H1 (cell line): ENCODE data around the gene IFITM10. TPM values are rescaled to one million over a fixed set of nuclear protein-coding genes. Genes with fewer than 3 reads are reported as not detected.

Experiments
- CTCF ChIA-PET: fragments of 300-600 bp; sonication (Branson Sonifier 250); formaldehyde crosslinking; loops from one replicate; lab custom pipeline; 2021; ENCODE audit not compliant: partially characterized antibody; lab: Charles Lee
- POLR2A ChIA-PET: fragments of 300-600 bp; sonication (Branson Sonifier 250); formaldehyde crosslinking; loops from one replicate; lab custom pipeline; 2021; ENCODE audit warnings: inconsistent platforms; ENCODE audit not compliant: partially characterized antibody; lab: Charles Lee
- DNase-seq, 2 experiments: peaks; one replicate each; pipeline versions ENCODE4 v3.0.0 to v3.0.0-alpha.2; 2010 to 2022; ENCODE audit warnings: low spot score in 2 of 2, low read depth in 1 of 2, mixed read lengths in 1 of 2
- FAIRE-seq: peaks from 2 replicates; lab custom pipeline; 2011; peaks lifted over from hg19 to GRCh38; lab: Jason Lieb, UNC
- H2AFZ ChIP-seq: 2 replicates; pipeline ENCODE4 v1.8.1; 2012; ENCODE audit warnings: low read length, inconsistent platforms
- H2AK5ac ChIP-seq: 2 replicates; pipeline ENCODE4 v1.6.1; 2013; ENCODE audit warnings: low read depth, low read length
- H2BK120ac ChIP-seq: replicated peaks from 2 replicates; pipeline ENCODE3; 2013; ENCODE audit warnings: low read depth, low read length, inconsistent platforms
- H2BK12ac ChIP-seq: 2 replicates; pipeline ENCODE4 v1.6.1; 2013; ENCODE audit warnings: low read depth, low read length
- H2BK15ac ChIP-seq: 2 replicates; pipeline ENCODE4 v1.6.1; 2013; ENCODE audit warnings: low read length
- H2BK20ac ChIP-seq: 2 replicates; pipeline ENCODE4 v1.6.1; 2013; ENCODE audit warnings: low read length
- H2BK5ac ChIP-seq: 2 replicates; pipeline ENCODE4 v1.6.1; 2013; ENCODE audit warnings: low read depth, low read length
- H3K14ac ChIP-seq: 2 replicates; pipeline ENCODE4 v1.6.1; 2013; ENCODE audit warnings: inconsistent platforms; ENCODE audit not compliant: insufficient read length
- H3K18ac ChIP-seq: 2 replicates; pipeline ENCODE4 v1.6.1; 2013; ENCODE audit warnings: low read length; ENCODE audit errors: extremely low read depth
- H3K23ac ChIP-seq: 2 replicates; pipeline ENCODE4 v1.6.1; 2013; ENCODE audit warnings: inconsistent platforms; ENCODE audit not compliant: insufficient read length
- H3K23me2 ChIP-seq: 2 replicates; pipeline ENCODE4 v1.6.1; 2013; ENCODE audit warnings: low read depth, low read length
- H3K27ac ChIP-seq: 2 replicates; pipeline ENCODE4 v1.6.1; 2011; ENCODE audit warnings: low read depth, low read length, inconsistent platforms
- H3K27me3 ChIP-seq, 4 experiments: replicated peaks in 1 of 4; 1 replicate in 1 of 4; 2 replicates in 3 of 4; pipeline versions ENCODE4 v1.6.1 to v1.8.1; 2011 to 2013; ENCODE audit warnings: low read length in 3 of 4, mild to moderate bottlenecking in 3 of 4, inconsistent platforms in 2 of 4, mixed read lengths in 2 of 4, moderate library complexity in 1 of 4; ENCODE audit not compliant: control insufficient read depth in 3 of 4, insufficient read depth in 3 of 4; ENCODE audit errors: extremely low read depth in 1 of 4
- H3K36me3 ChIP-seq, 4 experiments: 2 replicates each; pipeline versions ENCODE4 v1.6.1 to v1.8.1; 2011 to 2013; ENCODE audit warnings: mild to moderate bottlenecking in 4 of 4, low read length in 3 of 4, moderate library complexity in 2 of 4, control low read depth in 1 of 4, inconsistent platforms in 1 of 4; ENCODE audit not compliant: insufficient read depth in 4 of 4, control insufficient read depth in 2 of 4
- H3K4ac ChIP-seq: replicated peaks from 2 replicates; pipeline ENCODE3; 2013; ENCODE audit warnings: low read length, low read depth, mixed read lengths, inconsistent platforms; ENCODE audit not compliant: insufficient read length
- H3K4me1 ChIP-seq, 4 experiments: replicated peaks in 1 of 4; 1 replicate in 1 of 4; 2 replicates in 3 of 4; pipeline versions ENCODE4 v1.6.1 to v1.8.1; 2011 to 2013; ENCODE audit warnings: low read length in 3 of 4, inconsistent platforms in 2 of 4, mixed read lengths in 1 of 4; ENCODE audit not compliant: insufficient read depth in 4 of 4, control insufficient read depth in 3 of 4
- H3K4me2 ChIP-seq, 2 experiments: 2 replicates each; pipeline versions ENCODE4 v1.6.1 to v1.8.1; 2011 to 2013; ENCODE audit warnings: low read depth in 2 of 2, low read length in 2 of 2, control low read depth in 1 of 2, inconsistent platforms in 1 of 2, mild to moderate bottlenecking in 1 of 2; ENCODE audit not compliant: insufficient read depth in 1 of 2
- H3K4me3 ChIP-seq, 4 experiments: fragments of 200-600, 300-600 bp in 1 of 4; sonication (generic), shearing (Covaris generic), sonication (Bioruptor Twin) in 1 of 4; 2 replicates each; pipeline versions ENCODE4 v1.5.1 to v1.8.1; 2011 to 2016; ENCODE audit warnings: low read length in 4 of 4, low read depth in 3 of 4, control low read depth in 2 of 4, inconsistent platforms in 2 of 4, mild to moderate bottlenecking in 2 of 4, mixed read lengths in 1 of 4, moderate library complexity in 1 of 4; ENCODE audit not compliant: insufficient read depth in 2 of 4; ENCODE audit errors: extremely low read depth in 1 of 4
- H3K56ac ChIP-seq: replicated peaks from 2 replicates; pipeline ENCODE3; 2013; ENCODE audit warnings: low read depth, mild to moderate bottlenecking, mixed read lengths, low read length, inconsistent platforms; ENCODE audit not compliant: insufficient read length
- H3K79me1 ChIP-seq: 2 replicates; pipeline ENCODE4 v1.6.1; 2013; ENCODE audit warnings: low read depth, low read length, control low read depth
- H3K79me2 ChIP-seq, 2 experiments: 2 replicates each; pipeline versions ENCODE4 v1.6.1 to v1.8.1; 2012 to 2013; ENCODE audit warnings: low read length in 2 of 2, mild to moderate bottlenecking in 2 of 2, inconsistent platforms in 1 of 2; ENCODE audit not compliant: insufficient read depth in 2 of 2, control insufficient read depth in 1 of 2
- H3K9ac ChIP-seq, 4 experiments: replicated peaks in 1 of 4; 1 replicate in 1 of 4; 2 replicates in 3 of 4; pipeline versions ENCODE4 v1.6.1 to v1.8.1; 2011 to 2013; ENCODE audit warnings: low read depth in 3 of 4, low read length in 3 of 4, control low read depth in 2 of 4, mild to moderate bottlenecking in 2 of 4, moderate library complexity in 2 of 4, inconsistent platforms in 1 of 4; ENCODE audit errors: extremely low read depth in 1 of 4
- H3K9me3 ChIP-seq, 2 experiments: 2 replicates each; pipeline versions ENCODE4 v1.6.1 to v1.8.1; 2012 to 2013; ENCODE audit warnings: mild to moderate bottlenecking in 2 of 2, moderate library complexity in 2 of 2, control low read depth in 1 of 2, inconsistent platforms in 1 of 2, low read depth in 1 of 2, low read length in 1 of 2, mixed read lengths in 1 of 2; ENCODE audit not compliant: insufficient read depth in 2 of 2
- H4K20me1 ChIP-seq, 2 experiments: replicated peaks in 1 of 2; 2 replicates each; pipeline versions ENCODE3 to v1.8.1; 2011 to 2013; ENCODE audit warnings: inconsistent platforms in 2 of 2, low read length in 2 of 2, mild to moderate bottlenecking in 1 of 2; ENCODE audit not compliant: insufficient read depth in 2 of 2, control insufficient read depth in 1 of 2
- H4K5ac ChIP-seq: 2 replicates; pipeline ENCODE4 v1.6.1; 2013; ENCODE audit warnings: low read length, low read depth, mixed read lengths, inconsistent platforms; ENCODE audit not compliant: insufficient read length
- H4K8ac ChIP-seq: 2 replicates; pipeline ENCODE4 v1.8.0; 2013; ENCODE audit warnings: mild to moderate bottlenecking, moderate library complexity, low read length, inconsistent platforms; ENCODE audit not compliant: insufficient read depth; ENCODE audit errors: extremely low read depth
- H4K91ac ChIP-seq: replicated peaks from 2 replicates; pipeline ENCODE3; 2013; ENCODE audit warnings: low read length, mixed read lengths, inconsistent platforms; ENCODE audit not compliant: insufficient read length
- MAX ChIP-seq: IDR thresholded peaks from 2 replicates; pipeline ENCODE4 v1.6.1; 2012; ENCODE audit warnings: inconsistent platforms
- WGBS, 2 experiments: shearing (Covaris generic) in 1 of 2; methylation state at CpG; one replicate each; pipeline versions ENCODE4 v1.1.6 to v1.1.7; 2013 to 2015; ENCODE audit warnings: low lambda C conversion rate in 2 of 2, mixed read lengths in 2 of 2, inconsistent platforms in 1 of 2, low coverage in 1 of 2, missing lambda C conversion rate in 1 of 2; ENCODE audit not compliant: insufficient replicate concordance in 2 of 2, insufficient coverage in 1 of 2, insufficient read length in 1 of 2; ENCODE audit errors: extremely low coverage in 1 of 2, missing lambda C conversion rate in 1 of 2; 5-methylcytosine and 5-hydroxymethylcytosine counted together
- polyA plus RNA-seq, 7 experiments: library from polyadenylated mRNA; depleted of rRNA in 3 of 7; stranded (reverse) in 5 of 7; unstranded in 2 of 7; fragments of >200 nt in 5 of 7; fragments of 200-250 nt in 2 of 7; gene quantifications; 1 replicate in 5 of 7; 2 replicates in 1 of 7; 4 replicates in 1 of 7; pipeline versions ENCODE4 v1.2.1 to v1.2.3, GENCODE V29; 2011 to 2013; ENCODE audit warnings: missing spikeins in 2 of 7, mixed read lengths in 2 of 7
- total RNA-seq: library from RNA; stranded (reverse); fragmentation: NEBNext Ultra II Directional; extraction: Animal tissue kit (Norgen Biotek cat#: 25700); gene quantifications from 2 replicates; pipeline ENCODE4 v1.2.1, GENCODE V29; 2021

Gene IFITM10
- total and polyA plus RNA-seq, 2 of the 8 experiments (the other 6 are each of a cell fraction or from before 2014, with no cell fraction given): 0.08 to 0.22 TPM

GRCh38 chr11:1727096-1727690 is 23.2 kb downstream of the IFITM10 start:
- Histone ChIP-seq H3K9me3 (peaks cover 0 to 2% of the 10 kb centered on the region in 2 experiments; a peak in 1 of 4 replicates), H3K27ac (no peak overlapping the region), H3K9ac (no peak overlapping the region), H3K27me3 (peaks cover 0 to 5% (median 1%) of the 10 kb centered on the region in 4 experiments; a peak in 2 of 7 replicates), H3K4me2 (no peak overlapping the region), H2AK5ac (no peak overlapping the region), H3K23ac (no peak overlapping the region), H4K20me1 (peaks cover 2 to 10% of the 10 kb centered on the region in 2 experiments), H3K14ac (no peak overlapping the region), H4K8ac (no peak overlapping the region), H4K5ac (no peak overlapping the region), H2BK5ac (no peak overlapping the region), H2BK12ac (no peak overlapping the region), H2BK15ac (no peak overlapping the region), H3K56ac (no peak overlapping the region), H2BK120ac (no peak overlapping the region), H3K79me1 (no peaks in the 10 kb centered on the region), H3K4me1 (no peaks in the 10 kb centered on the region), H4K91ac (no peak overlapping the region), H2AFZ (no peak overlapping the region), H3K4ac (no peak overlapping the region), H3K79me2 (peaks cover 0 to 7% of the 10 kb centered on the region in 2 experiments; a peak in 1 of 4 replicates), H3K23me2 (peaks cover 12% of the 10 kb centered on the region), H3K18ac (no peak overlapping the region), H3K4me3 (no peak overlapping the region), H2BK20ac (no peak overlapping the region), H3K36me3 (peaks cover 0 to 4% (median 0%) of the 10 kb centered on the region in 4 experiments; a peak in 1 of 8 replicates)
- WGBS, 2 experiments: 80% methylated on average over 11 of the region's 11 CpGs; no CpG with 5 or more reads in 1 of the 2 experiments
- ChIA-PET CTCF (interaction anchor here (1.6 to 2.2 kb wide), 2 partner anchors 34 to 106 kb away, joined by 8 read pairs; no protein-coding TSS in a partner anchor), POLR2A (no interaction called here)
- no peak for TF ChIP-seq MAX
- FAIRE-seq (no peak), DNase-seq (no peak)
